Measurements from ENCODE around the gene SPG11.

DNA sequence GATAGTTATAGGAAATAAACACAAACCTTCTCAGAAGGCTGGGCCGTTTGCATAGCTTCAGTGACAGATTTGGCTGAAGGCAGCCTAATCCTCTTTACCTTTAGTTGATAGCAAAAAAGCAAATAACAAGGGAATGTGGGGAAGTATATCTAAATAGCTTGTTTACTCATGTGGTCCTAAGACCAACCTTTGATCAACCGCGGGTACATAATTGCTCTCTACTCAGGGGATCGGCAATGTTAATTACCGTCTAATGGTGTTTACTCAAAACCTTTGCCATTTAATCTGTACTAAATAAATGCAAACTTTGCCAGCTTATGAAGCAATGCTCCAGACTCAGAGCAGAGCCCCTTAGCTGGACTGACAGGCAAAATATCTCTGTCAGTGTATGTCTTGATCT, 74.9 kb downstream of the SPG11 start:
- no peak for TF ChIP-seq EZH2 (IDR thresholded peaks at IDR 0.05; ENCODE audit: insufficient read depth, poor library complexity, severe bottlenecking)
- TF ChIP-seq EZH2phosphoT487 (IDR thresholded peaks at IDR 0.05; ENCODE audit: insufficient read depth, low read depth): no peak

All from GM23248 (cell line).